Measurements from ENCODE around the gene NECTIN2.
"Not testable (repeated sequence)": the region's sequence is repeated elsewhere in the genome, so short reads cannot be mapped to it uniquely, and the experiment has no call there.

NECTIN2 gene

DNA sequence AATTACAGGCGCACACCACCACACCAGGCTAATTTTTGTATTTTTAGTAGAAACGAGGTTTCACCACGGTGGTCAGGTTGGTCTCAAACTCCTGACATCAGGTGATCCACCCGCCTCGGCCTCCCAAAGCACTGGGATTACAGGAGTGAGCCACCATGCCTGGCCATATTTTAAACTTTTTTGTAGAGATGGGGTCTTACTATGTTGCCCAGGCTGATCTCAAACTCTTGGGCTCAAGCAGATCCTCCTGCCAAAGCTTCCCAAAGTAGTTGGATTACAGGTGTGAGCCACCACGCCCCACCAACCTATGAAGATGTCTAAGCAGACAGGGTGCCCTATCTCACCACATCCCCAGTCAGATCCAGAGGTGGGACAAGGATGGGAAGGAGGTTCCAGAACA is 65.8 kb downstream of the NECTIN2 start:
- not testable (repeated sequence) for DNase-seq

GRCh38 chr19:44912854-44913253 is 66.8 kb downstream of the NECTIN2 start:
- no peak for DNase-seq

- DNase-seq, result not testable (repeated sequence)
Measured at GRCh38 chr19:44913512-44914432, 67.7 kb downstream of the NECTIN2 start.

GRCh38 chr19:44914433-44915206 is 68.5 kb downstream of the NECTIN2 start, which contains the start of gene APOC1:
APOC1 (plus strand) TSS chr19:44914608; CDS start chr19:44914892, 284 bp downstream.
- DNase-seq, result peak; percentile 54

- no peak for DNase-seq
Measured at GRCh38 chr19:44924243-44924725, 78.2 kb downstream of the NECTIN2 start.

DNA sequence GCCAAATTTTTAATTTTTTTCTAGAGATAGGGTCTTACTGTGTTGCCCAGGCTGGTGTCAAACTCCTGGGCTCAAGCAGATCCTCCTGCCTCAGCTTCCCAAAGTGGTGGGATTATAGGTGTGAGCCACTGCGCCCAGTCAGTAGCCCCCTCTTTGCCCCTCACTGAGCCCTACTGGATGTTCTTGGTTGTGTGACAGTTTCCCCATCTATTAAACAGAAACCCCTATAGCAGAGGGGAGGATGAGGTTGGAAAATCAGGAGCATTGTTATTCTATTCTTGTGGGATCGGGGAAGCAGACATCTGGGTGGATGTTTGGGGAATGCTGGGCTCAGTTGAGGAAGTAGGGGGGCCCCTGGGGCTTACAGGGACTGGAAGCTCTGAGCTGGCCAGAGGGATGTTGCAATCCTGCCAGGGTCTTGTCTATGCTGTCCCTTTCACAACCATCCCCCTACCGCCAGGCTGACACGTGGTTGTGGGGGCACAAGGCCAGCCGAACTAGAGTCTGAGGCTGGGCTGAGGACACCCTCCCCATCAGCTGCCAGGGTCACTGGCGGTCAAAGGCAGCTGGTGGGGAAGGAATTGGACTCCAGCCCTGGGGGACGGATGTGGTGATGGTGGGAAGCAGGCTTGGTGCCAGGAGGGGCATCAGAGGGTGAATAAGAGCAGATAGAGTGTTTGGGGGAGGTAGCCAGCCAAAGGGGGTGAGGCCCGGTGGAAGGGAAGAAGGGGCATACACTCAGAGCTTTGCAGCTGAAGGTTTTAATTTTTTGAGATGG is 79.2 kb downstream of the NECTIN2 start:
- DNase-seq, result no peak

GRCh38 chr19:44926245-44927077 is 80.4 kb downstream of the NECTIN2 start:
- not testable (repeated sequence) for DNase-seq

- no peak for DNase-seq
Measured at GRCh38 chr19:44927746-44928145, 81.6 kb downstream of the NECTIN2 start.

DNA sequence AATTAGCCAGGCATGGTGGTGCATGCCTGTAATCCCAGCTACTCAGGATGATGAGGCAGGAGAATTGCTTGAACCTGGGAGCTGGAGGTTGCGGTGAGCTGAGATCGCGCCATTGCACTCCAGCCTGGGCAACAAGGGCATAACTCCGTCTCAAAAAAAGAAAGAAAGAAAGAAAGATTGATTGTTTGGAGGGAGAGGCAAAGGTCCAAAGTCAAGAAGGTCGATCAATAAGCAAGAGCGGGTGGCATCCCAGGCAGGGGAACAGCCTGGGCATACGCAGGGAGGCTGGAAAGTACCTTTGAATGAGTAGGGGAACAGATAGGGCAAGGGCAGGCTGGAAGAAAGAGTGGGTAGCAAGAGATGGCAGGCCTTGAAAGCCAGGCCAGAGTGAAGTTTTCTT is 84.0 kb downstream of the NECTIN2 start:
- DNase-seq, result no peak

DNA sequence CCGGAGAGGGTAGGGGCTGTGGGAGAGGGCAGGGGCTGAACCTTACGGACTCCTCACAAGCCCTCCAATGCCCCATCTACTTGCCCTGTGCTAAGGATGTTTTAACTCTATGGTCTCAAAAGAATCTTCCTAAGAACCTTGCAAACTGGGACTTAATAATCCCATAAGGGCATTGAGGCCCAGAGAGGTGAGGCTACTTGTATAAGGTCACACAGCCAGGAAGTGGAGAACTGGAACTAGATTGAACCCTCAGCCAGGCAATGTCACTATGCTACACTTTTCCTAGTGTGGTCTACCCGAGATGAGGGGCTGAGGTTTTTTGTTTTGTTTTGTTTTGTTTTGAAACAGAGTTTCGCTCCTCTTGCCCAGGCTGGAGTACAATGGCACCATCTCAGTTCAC is 85.4 kb downstream of the NECTIN2 start:
- no peak for DNase-seq
